Naive B cell (primary cell): ENCODE data around the gene TRIM67. TPM values are rescaled to one million over a fixed set of nuclear protein-coding genes. Genes with fewer than 3 reads are reported as not detected.
A peak's percentile ranks its signal among the peaks of the same experiment; 100 is the strongest.

Experiments used
- ATAC-seq, 2 donors: fragments of 150-1000 bp; cut with Tn5 transposase; 2 replicates each; pipeline ENCODE4 v1.10.0; 2021; ENCODE audit warnings: low read depth in 2 of 2, mild to moderate bottlenecking in 2 of 2, moderate library complexity in 2 of 2
- DNase-seq: peaks from one replicate; pipeline ENCODE4 v3.0.0; 2022
- H3K27ac Mint-ChIP-seq, 6 donors: one replicate each; pipeline ENCODE4 v1.8.0; 2020 to 2022; ENCODE audit warnings: mild to moderate bottlenecking in 6 of 6, mixed read lengths in 6 of 6, moderate library complexity in 5 of 6, inconsistent platforms in 2 of 6
- H3K27me3 Mint-ChIP-seq, 3 donors: one replicate each; pipeline ENCODE4 v1.8.0; 2021 to 2022; ENCODE audit warnings: mixed read lengths in 3 of 3, mild to moderate bottlenecking in 1 of 3
- H3K36me3 Mint-ChIP-seq, 2 donors: one replicate each; pipeline ENCODE4 v1.8.0; 2020 to 2022; ENCODE audit warnings: mixed read lengths in 2 of 2, inconsistent platforms in 1 of 2, mild to moderate bottlenecking in 1 of 2
- H3K4me1 Mint-ChIP-seq, 3 donors: one replicate each; pipeline ENCODE4 v1.8.0; 2020 to 2022; ENCODE audit warnings: mixed read lengths in 3 of 3, inconsistent platforms in 1 of 3, mild to moderate bottlenecking in 1 of 3, moderate library complexity in 1 of 3
- H3K4me3 Mint-ChIP-seq, 8 donors: one replicate each; pipeline ENCODE4 v1.8.0; 2020 to 2022; ENCODE audit warnings: mild to moderate bottlenecking in 8 of 8, mixed read lengths in 8 of 8, moderate library complexity in 8 of 8, inconsistent platforms in 2 of 8
- H3K9me3 Mint-ChIP-seq, 7 donors: one replicate each; pipeline ENCODE4 v1.8.0; 2020 to 2022; ENCODE audit warnings: mixed read lengths in 7 of 7, mild to moderate bottlenecking in 5 of 7, inconsistent platforms in 2 of 7, moderate library complexity in 1 of 7
- polyA plus RNA-seq, 6 donors: library from polyadenylated mRNA; unstranded; fragments of 300-500 nt; fragmentation: Illumina TruSeq; gene quantifications; one replicate each; pipeline ENCODE4 v1.2.3, GENCODE V29; 2021; ENCODE audit warnings: low read depth in 6 of 6

Gene TRIM67
- polyA plus RNA-seq, 6 donors from 2014 or later: not detected

GRCh38 chr1:231240883-231241735 is 79.3 kb downstream of the TRIM67 start, which contains the start of gene GNPAT:
TSS of gene GNPAT (plus strand) at chr1:231241212. CDS start at chr1:231241379, 167 bp downstream.
- H3K4me3 Mint-ChIP-seq: peak within 1 kb of the TSS; percentile 96 to 100 (median 97)
- H3K36me3 Mint-ChIP-seq: peaks cover 8 to 12% of the 10 kb centered on the region in 2 donors
- H3K27ac Mint-ChIP-seq: peak within 1 kb of the TSS; percentile 96 to 99 (median 98)
- H3K4me1 Mint-ChIP-seq: peaks cover 60 to 79% (median 72%) of the 10 kb centered on the region in 3 donors
- peak; percentile 97 to 99 for ATAC-seq
- peak; percentile 92 for DNase-seq
- no peaks in the 10 kb centered on the region for H3K9me3 Mint-ChIP-seq
- no peaks in the 10 kb centered on the region for H3K27me3 Mint-ChIP-seq

GRCh38 chr1:231241750-231242149 is 79.9 kb downstream of the TRIM67 start:
- H3K27me3 Mint-ChIP-seq: no peaks in the 10 kb centered on the region
- peak overlapping the region; percentile 96 to 99 (median 98) for H3K27ac Mint-ChIP-seq
- H3K9me3 Mint-ChIP-seq: no peaks in the 10 kb centered on the region
- H3K4me3 Mint-ChIP-seq: peak overlapping the region; percentile 96 to 100 (median 97)
- peaks cover 58 to 78% (median 66%) of the 10 kb centered on the region in 3 donors for H3K4me1 Mint-ChIP-seq
- DNase-seq: peak; percentile 11
- ATAC-seq: no peak
- H3K36me3 Mint-ChIP-seq: peaks cover 8 to 12% of the 10 kb centered on the region in 2 donors

- ATAC-seq: no peak
- Mint-ChIP-seq H3K27ac (peak overlapping the region in 3 of 6 donors; percentile 96 to 99 (median 98)), H3K9me3 (no peaks in the 10 kb centered on the region), H3K4me1 (peaks cover 58 to 80% (median 61%) of the 10 kb centered on the region in 3 donors), H3K27me3 (no peaks in the 10 kb centered on the region), H3K4me3 (peak overlapping the region; percentile 29 to 100 (median 96)), H3K36me3 (peaks cover under 1 to 5% of the 10 kb centered on the region in 2 donors)
- no peak for DNase-seq
Measured at GRCh38 chr1:231242516-231243198, 80.8 kb downstream of the TRIM67 start.

DNA sequence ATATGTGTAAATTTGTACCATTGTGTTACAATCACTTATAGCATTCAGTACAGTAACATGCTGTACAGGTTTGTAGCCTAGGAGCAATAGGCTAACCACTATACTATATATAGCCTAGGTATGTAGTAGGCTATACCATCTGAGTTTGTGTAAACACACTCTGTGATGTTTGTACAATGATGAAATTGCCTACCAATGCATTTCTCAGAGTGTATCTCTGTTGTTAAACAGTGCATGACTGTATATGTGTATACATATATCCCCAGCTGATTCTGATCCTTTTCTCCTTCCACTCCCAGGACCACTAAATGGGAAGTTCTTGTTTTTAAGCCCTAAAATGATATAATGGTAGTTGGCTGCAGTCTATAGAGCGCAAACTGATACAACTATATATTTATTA is 86.9 kb downstream of the TRIM67 start:
- DNase-seq (no peak), ATAC-seq (no peak)
- H3K27me3 Mint-ChIP-seq: no peaks in the 10 kb centered on the region
- H3K9me3 Mint-ChIP-seq: no peaks in the 10 kb centered on the region
- no peak overlapping the region for H3K4me3 Mint-ChIP-seq
- peaks cover 12 to 40% (median 25%) of the 10 kb centered on the region in 3 donors for H3K4me1 Mint-ChIP-seq
- peaks cover 7 to 18% of the 10 kb centered on the region in 2 donors for H3K36me3 Mint-ChIP-seq
- H3K27ac Mint-ChIP-seq: peak overlapping the region in 1 of 6 donors; percentile 52

DNA sequence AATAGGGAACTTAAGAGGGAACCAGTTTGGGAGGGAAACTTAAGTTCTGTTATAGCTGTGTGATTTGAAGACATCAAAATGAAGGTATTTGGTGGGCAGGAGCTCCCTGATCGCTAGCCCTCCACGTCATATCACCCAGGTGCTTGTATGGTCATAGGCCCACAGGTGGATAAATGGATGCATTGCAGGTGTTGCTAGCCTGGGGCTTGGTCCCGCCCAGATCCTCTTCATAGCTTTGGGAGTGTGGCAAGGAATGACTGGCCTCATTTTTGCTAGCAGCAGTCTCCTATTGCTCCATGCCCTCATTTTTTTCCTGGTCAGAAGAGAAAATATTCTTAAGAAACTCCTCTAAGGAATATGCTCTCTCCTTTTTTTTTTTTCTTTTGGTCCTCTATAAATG is 90.5 kb downstream of the TRIM67 start:
- Mint-ChIP-seq H3K27me3 (no peaks in the 10 kb centered on the region), H3K9me3 (no peaks in the 10 kb centered on the region), H3K4me3 (no peak overlapping the region), H3K27ac (peak overlapping the region in 1 of 6 donors; percentile 22), H3K4me1 (peaks cover 0 to 13% (median 11%) of the 10 kb centered on the region in 3 donors), H3K36me3 (peaks cover 20 to 38% of the 10 kb centered on the region in 2 donors)
- no peak for ATAC-seq
- no peak for DNase-seq

DNA sequence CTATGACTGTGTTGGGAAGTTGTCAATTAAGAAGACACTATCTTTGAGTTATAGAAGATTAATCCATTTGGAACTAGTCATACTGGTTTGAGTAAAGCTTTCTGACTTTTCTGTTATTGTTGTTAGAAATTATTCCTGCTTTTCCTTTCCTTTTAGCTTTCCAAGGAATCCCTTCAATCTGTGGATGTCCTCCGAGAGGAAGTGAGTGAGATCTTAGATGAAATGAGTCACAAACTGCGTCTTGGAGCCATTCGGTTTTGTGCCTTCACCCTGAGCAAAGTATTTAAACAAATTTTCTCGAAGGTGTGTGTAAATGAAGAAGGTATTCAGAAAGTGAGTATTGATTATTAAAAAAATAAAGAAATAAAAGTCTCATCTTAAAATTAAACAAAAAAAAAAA is 98.5 kb downstream of the TRIM67 start:
- peaks cover 43 to 47% of the 10 kb centered on the region in 2 donors for H3K36me3 Mint-ChIP-seq

DNA sequence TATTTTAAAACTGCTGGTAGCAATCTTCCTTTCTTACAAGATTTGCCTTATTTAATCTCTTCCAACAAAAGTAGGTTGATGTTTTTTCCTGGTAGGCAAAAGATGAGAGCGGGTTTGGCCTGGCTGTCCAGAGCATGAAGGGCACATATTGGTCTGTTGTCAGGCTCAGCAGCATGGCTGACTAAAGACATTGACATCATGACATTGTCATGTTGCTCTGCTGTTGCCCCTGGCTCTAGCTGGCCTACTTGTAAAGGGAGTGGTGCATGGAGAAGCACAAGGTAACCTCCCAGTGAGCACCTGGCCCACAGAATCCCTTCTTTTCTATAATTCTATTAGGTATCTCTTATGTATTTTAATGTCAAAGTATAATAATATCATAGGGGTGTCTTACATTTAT is 102.8 kb downstream of the TRIM67 start:
- Mint-ChIP-seq H3K4me3 (no peak overlapping the region), H3K36me3 (peaks cover 32 to 43% of the 10 kb centered on the region in 2 donors), H3K27me3 (no peaks in the 10 kb centered on the region), H3K9me3 (no peaks in the 10 kb centered on the region), H3K4me1 (peaks cover 0 to 9% (median 2%) of the 10 kb centered on the region in 3 donors), H3K27ac (peak overlapping the region in 1 of 6 donors; percentile 72)
- ATAC-seq: no peak
- DNase-seq: no peak

More for the DNA sequence above, 98.5 kb downstream of the TRIM67 start:
- Mint-ChIP-seq H3K4me1 (peaks cover 0 to 10% (median 0%) of the 10 kb centered on the region in 3 donors), H3K4me3 (no peak overlapping the region), H3K9me3 (peaks cover 0 to 4% (median 0%) of the 10 kb centered on the region in 7 donors), H3K27ac (no peak overlapping the region), H3K27me3 (no peaks in the 10 kb centered on the region)
- ATAC-seq (no peak), DNase-seq (no peak)

DNA sequence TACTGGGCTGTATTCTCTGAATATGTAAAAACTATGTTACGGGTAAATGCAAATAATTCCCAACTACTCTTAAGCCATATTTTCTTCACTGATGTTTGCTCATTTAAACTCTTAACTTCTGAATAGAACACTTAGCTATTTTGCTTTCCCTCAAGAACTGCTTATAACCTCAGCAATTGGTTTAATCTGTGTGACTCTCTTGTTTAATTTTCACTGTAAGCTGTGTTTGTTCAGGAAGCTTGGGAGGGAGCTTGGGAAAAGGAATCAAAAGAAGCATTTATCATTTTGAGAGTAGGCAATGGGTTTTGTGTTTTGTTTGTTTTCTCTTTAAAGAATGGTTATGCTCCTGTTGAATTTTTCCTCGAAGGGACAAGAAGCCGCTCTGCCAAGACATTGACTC is 103.5 kb downstream of the TRIM67 start:
- H3K9me3 Mint-ChIP-seq: no peaks in the 10 kb centered on the region
- ATAC-seq: no peak
- no peaks in the 10 kb centered on the region for H3K27me3 Mint-ChIP-seq
- no peak for DNase-seq
- H3K4me3 Mint-ChIP-seq: no peak overlapping the region
- peaks cover 0 to 9% (median 2%) of the 10 kb centered on the region in 3 donors for H3K4me1 Mint-ChIP-seq
- peaks cover 40 to 44% of the 10 kb centered on the region in 2 donors for H3K36me3 Mint-ChIP-seq
- peak overlapping the region in 1 of 6 donors; percentile 53 for H3K27ac Mint-ChIP-seq

GRCh38 chr1:231266811-231267322 is 105.0 kb downstream of the TRIM67 start:
- Mint-ChIP-seq H3K27ac (no peak overlapping the region), H3K4me3 (no peak overlapping the region), H3K36me3 (peaks cover 33 to 39% of the 10 kb centered on the region in 2 donors), H3K4me1 (peaks cover 0 to 9% (median 2%) of the 10 kb centered on the region in 3 donors), H3K27me3 (no peaks in the 10 kb centered on the region), H3K9me3 (no peaks in the 10 kb centered on the region)
- ATAC-seq (no peak), DNase-seq (no peak)

Other genes starting within 250 kb of the TRIM67 start
- gene TTC13, start 183.2 kb upstream of the TRIM67 start, polyA plus RNA-seq: 10 to 100 TPM in 3 of 6 donors, 1 to 10 TPM in 3; 3.4 to 14.6 (median 9.9) TPM
- gene ARV1, start 183.0 kb upstream of the TRIM67 start, polyA plus RNA-seq: 10 to 100 TPM; 33.6 to 46.4 (median 38.8) TPM
- gene FAM89A, start 121.8 kb upstream of the TRIM67 start, polyA plus RNA-seq: 10 to 100 TPM in 1 of 6 donors, 1 to 10 TPM in 5; 3.6 to 11.9 (median 7.9) TPM
- 10 to 100 TPM; 30.7 to 42.0 (median 38.0) TPM for gene GNPAT, start 79.2 kb downstream of the TRIM67 start, polyA plus RNA-seq
- gene EXOC8, start 175.8 kb downstream of the TRIM67 start, polyA plus RNA-seq: 1 to 10 TPM; 3.2 to 6.0 (median 4.5) TPM
- 10 to 100 TPM; 15.6 to 24.7 (median 19.3) TPM for gene SPRTN, start 176.2 kb downstream of the TRIM67 start, polyA plus RNA-seq